WERI-Rb-1 (cell line): ENCODE results near the gene ABHD16B.

Experiments used
- DNase-seq: peaks from one replicate; pipeline ENCODE4 v3.0.0-alpha.2; 2020
- H3K27ac ChIP-seq: fragments of 250-450 bp; sonication (Bioruptor Pico); 2 replicates; pipeline ENCODE4 v1.5.1; 2020; ENCODE audit warnings: mild to moderate bottlenecking, moderate library complexity
- H3K27me3 ChIP-seq: fragments of 250-450 bp; sonication (Bioruptor Pico); 2 replicates; pipeline ENCODE4 v1.5.1; 2021; ENCODE audit warnings: mild to moderate bottlenecking, low read depth, moderate library complexity; ENCODE audit not compliant: insufficient read depth, severe bottlenecking
- H3K36me3 ChIP-seq: fragments of 250-450 bp; sonication (Bioruptor Pico); 2 replicates; pipeline ENCODE4 v1.5.1; 2020; ENCODE audit warnings: mild to moderate bottlenecking, moderate library complexity
- H3K4me3 ChIP-seq: 2 replicates; pipeline ENCODE4 v1.5.1; 2011; ENCODE audit warnings: low read depth, mild to moderate bottlenecking, control low read depth, low read length
- H3K9me3 ChIP-seq: fragments of 250-450 bp; sonication (Bioruptor Pico); 2 replicates; pipeline ENCODE4 v1.5.1; 2021; ENCODE audit warnings: mild to moderate bottlenecking, moderate library complexity; ENCODE audit not compliant: severe bottlenecking
- CTCF ChIP-seq: IDR thresholded peaks from 2 replicates; pipeline ENCODE4 v1.5.1; 2011; ENCODE audit warnings: low read depth, mild to moderate bottlenecking, control low read depth, inconsistent platforms, low read length

The ABHD16B gene

GRCh38 chr20:63843222-63843621, 18.1 kb upstream of the ABHD16B start:
- H3K4me3 ChIP-seq: no peak overlapping the region
- H3K36me3 ChIP-seq: no peaks in the 10 kb centered on the region
- no peaks in the 10 kb centered on the region for H3K9me3 ChIP-seq
- no peak for TF ChIP-seq CTCF
- DNase-seq: no peak
- H3K27ac ChIP-seq: no peak overlapping the region
- no peaks in the 10 kb centered on the region for H3K27me3 ChIP-seq

GRCh38 chr20:63843778-63844177, 17.5 kb upstream of the ABHD16B start:
- no peak overlapping the region for H3K27ac ChIP-seq
- no peaks in the 10 kb centered on the region for H3K27me3 ChIP-seq
- TF ChIP-seq CTCF: no peak
- H3K36me3 ChIP-seq: no peaks in the 10 kb centered on the region
- no peaks in the 10 kb centered on the region for H3K9me3 ChIP-seq
- no peak for DNase-seq
- H3K4me3 ChIP-seq: no peak overlapping the region

GRCh38 chr20:63844511-63844991, 16.7 kb upstream of the ABHD16B start:
- Histone ChIP-seq H3K9me3 (no peaks in the 10 kb centered on the region), H3K27ac (no peak overlapping the region), H3K4me3 (no peak overlapping the region), H3K27me3 (no peaks in the 10 kb centered on the region), H3K36me3 (no peaks in the 10 kb centered on the region)
- no peak for DNase-seq
- TF ChIP-seq CTCF: no peak

GRCh38 chr20:63846128-63846771, 15.0 kb upstream of the ABHD16B start:
- Histone ChIP-seq H3K27ac (peak overlapping the region; percentile 85), H3K36me3 (no peaks in the 10 kb centered on the region), H3K27me3 (no peaks in the 10 kb centered on the region), H3K4me3 (peak overlapping the region; percentile 41), H3K9me3 (no peaks in the 10 kb centered on the region)
- DNase-seq: peak; percentile 77
- no peak for TF ChIP-seq CTCF

GRCh38 chr20:63846888-63847236, 14.4 kb upstream of the ABHD16B start:
- H3K9me3 ChIP-seq: no peaks in the 10 kb centered on the region
- TF ChIP-seq CTCF: no peak
- no peak overlapping the region for H3K4me3 ChIP-seq
- H3K27ac ChIP-seq: peak overlapping the region; percentile 85
- no peaks in the 10 kb centered on the region for H3K27me3 ChIP-seq
- DNase-seq: no peak
- no peaks in the 10 kb centered on the region for H3K36me3 ChIP-seq
